CMK (cell line): ENCODE measurements around the gene PLCH1.
"Not testable (repeated sequence)": the region's sequence is repeated elsewhere in the genome, so short reads cannot be mapped to it uniquely, and the experiment has no call there.

Experiments used
- DNase-seq: peaks from one replicate; pipeline ENCODE4 v3.0.0-alpha.2; 2010; ENCODE audit warnings: low read depth

PLCH1 gene

GRCh38 chr3:155641956-155642355 is 102.9 kb downstream of the PLCH1 start:
- DNase-seq = no peak

GRCh38 chr3:155640098-155640497 is 104.8 kb downstream of the PLCH1 start:
- DNase-seq = no peak

DNA sequence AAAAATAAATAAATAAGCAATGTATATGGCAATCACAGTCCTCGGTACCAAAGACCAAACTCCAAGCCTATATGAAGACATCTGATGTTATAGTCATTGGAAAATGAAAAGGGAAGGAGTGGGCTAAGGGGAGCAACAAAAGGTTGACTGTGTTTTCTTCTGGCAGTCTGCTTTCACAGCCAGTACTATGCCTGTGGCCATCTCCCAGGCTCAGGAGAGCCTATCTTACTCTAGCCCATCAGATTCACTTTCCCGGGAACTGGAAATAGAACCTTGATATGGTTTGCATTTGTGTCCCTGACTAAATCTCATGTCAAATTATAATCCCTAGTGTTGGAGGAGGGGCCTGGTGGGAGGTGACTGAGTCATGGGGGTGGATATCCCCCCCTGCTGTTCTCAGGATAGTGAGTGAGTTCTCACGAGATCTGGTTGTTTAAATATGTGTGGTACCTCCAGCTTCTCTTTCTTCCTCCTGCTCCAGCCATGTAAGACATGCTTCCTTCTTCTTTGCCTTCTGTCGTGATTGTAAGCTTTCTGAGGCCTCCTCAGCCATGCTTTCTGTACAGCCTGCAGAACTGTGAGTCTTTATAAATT is 105.3 kb downstream of the PLCH1 start:
- DNase-seq = no peak

GRCh38 chr3:155638461-155638860 is 106.4 kb downstream of the PLCH1 start:
- DNase-seq = not testable (repeated sequence)

DNA sequence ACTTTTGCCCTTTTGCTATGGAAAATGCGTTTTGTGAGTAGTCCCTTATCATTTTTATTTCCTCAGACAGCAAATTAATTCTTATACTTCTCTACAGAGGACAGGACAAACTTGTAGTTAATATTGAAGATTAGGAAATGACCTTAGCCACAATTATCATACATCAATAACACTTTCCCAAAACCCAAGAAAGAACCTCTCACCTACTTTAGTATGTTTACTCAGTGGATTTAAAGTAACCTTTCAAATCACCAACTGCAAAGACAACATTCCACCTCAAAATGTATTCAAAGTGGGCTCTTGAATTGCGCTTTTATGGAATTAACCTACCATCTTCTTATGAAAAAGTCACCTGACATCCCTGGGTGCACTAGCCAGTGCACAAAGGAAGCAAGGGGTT is 107.3 kb downstream of the PLCH1 start:
- DNase-seq = no peak

DNA sequence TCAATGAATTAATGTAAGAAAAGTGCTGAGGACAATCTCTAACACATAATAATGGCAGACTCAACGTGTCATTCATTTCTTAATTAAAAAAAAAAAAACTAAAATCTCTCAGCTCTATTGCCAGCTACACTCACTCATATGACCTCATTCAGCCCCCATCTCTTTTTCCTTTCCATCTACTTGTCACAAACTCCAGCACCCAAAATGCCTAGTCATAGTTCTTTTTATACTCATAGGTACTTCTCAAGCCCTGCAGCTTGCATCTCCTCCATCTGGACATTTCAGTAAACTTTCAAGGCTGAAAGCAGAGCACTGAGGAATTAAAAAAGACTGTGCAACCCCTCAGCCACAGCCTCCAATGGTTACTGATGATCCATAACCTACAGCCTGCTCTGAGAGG is 109.8 kb downstream of the PLCH1 start:
- no peak for DNase-seq

DNA sequence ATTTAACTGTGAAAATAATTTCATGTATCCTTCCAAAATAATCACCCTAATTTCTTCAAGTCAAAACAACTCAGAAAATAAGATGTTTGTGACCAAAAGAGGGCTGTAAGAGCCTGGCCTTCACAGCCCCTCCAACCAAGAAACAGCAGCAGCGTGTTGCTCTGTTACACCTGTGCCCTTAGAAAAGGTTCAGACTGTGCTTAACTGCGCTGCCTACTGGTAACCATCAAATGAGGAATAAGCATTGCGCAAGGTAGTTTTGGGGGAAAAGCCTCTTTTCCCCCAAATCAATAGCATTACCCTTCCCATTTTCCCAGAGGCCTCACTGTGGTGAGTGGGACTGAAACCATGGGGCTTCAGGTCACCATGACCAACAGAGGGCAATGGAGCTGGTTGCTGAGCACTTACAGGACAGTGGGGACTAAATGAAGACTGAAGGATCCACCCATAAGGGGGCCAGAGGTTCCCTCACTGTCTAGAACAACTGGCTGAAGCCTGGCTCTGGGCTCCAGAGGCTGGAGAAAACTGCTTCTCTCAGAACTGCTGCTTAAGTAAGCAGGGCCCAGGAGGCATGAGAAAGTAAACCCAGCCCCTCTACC is 110.7 kb downstream of the PLCH1 start:
- DNase-seq = no peak

DNA sequence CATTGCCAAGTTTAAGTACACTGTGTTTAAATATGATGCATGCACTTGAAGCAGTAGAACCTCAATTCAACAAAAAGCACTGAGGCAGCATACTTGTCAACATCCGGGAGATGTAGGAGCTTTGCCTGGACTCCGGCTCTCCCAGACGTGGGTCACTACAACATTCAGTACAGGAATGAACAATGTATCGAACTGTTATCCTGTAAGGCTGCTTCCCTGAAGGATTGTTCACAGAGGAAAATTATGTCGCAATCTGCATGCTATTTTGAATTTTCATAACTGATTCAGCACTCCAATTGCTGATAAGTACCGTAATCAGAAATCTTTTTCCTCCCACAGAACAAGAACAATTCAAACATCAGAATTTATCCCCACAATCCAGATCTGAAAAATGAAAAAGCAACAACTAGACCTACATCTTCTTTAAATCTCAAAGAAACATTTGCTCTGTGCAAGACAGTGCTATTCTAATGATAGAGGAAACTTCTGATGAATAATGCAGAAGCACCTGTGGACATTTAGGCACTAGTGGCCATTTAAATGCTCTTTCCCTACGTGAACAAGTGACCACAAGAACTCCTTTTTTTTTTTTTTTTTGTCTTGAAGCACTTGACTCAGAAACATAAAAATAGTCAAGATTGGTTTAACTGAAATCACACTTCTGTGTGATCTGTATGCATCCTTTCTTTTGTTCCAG is 113.4 kb downstream of the PLCH1 start:
- no peak for DNase-seq

- no peak for DNase-seq
Observed at GRCh38 chr3:155629556-155629955, 115.3 kb downstream of the PLCH1 start.

GRCh38 chr3:155629056-155629455 is 115.8 kb downstream of the PLCH1 start:
- DNase-seq = no peak

GRCh38 chr3:155622647-155623046 is 122.2 kb downstream of the PLCH1 start:
- not testable (repeated sequence) for DNase-seq

- DNase-seq = not testable (repeated sequence)
Observed at GRCh38 chr3:155620552-155620951, 124.3 kb downstream of the PLCH1 start.

DNA sequence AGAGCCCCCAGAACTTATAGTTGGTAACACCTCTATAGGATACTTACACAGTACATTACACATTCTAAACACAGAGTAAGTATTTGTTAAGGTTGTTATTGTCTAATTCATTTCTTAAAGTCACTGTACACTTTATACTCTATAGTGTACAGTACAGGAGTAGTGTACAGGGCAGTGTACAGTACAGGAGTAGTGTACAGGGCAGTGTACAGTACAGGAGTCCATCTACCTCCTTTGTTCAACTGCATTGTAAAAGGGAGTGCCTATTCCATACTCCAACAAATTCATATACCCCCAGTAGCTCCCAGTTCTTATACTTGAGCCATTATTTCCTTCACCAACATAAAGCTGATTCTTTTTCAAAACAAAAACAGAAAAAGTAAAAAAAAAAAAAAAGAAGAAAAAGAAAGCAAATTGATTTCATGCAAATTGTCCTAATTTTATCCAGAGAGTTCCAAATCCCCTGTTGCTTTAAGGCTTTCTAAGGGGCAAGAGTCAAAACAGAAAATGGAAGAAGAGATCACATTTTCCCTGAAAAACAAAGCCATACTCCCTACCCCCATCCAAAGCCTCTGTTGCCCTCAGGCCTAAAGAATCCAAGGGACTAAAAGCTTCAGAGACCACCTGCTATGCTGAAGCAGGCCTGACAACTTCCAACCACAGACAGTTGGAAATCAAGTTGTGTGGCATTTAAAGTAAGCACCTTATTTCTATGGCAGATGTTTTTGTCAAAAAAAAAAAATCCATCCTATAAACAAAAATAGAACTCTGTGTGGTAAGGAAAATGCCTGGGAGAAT is 125.6 kb downstream of the PLCH1 start:
- no peak for DNase-seq

DNA sequence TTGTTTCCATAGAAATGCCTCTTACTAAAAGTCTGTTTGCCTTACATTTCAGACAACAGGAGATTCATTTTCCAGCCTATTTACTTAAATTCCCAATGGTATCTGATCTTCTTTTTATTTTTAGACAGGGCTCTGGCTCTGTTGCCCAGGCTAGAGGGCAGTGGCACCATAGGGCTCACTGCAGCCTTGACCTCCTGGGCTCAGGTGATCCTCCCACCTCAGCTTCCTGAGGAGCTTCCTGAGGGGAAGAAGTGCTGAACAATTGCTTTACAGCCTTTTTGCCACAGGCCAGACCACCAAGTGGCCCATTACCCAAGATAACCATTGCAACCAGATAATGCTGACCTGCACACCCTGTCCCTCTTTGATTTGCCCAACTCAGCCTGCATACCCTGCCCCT is 126.3 kb downstream of the PLCH1 start:
- no peak for DNase-seq

DNA sequence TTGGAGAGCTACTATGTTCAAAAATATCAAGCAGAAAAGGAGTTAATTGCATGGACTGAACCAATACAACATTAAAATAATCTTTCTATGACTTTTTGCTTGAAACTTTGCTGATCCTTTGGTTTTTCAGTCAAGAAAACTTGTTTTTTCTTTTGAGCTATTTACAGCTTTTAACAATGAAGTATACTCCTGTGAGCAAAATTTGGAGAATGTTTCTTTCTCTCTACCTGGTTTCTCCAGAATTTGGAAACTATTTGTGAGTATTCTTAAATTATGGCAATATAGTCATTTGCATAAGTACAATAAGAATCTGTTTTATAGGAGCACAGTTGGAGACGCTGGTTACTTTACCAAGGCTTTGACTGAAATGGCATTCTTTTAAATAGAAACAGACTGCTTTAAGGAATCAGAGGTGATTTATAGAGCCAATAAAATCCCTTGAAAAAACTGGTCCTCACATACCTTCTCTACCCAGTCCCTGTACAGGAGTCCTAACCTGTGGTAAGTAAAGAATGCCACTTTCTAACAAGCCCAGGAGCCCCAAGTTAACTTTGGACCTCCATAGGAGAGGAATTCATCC is 127.4 kb downstream of the PLCH1 start:
- DNase-seq = no peak

- DNase-seq = not testable (repeated sequence)
Observed at GRCh38 chr3:155615141-155615540, 129.7 kb downstream of the PLCH1 start.

GRCh38 chr3:155614410-155614809 is 130.5 kb downstream of the PLCH1 start:
- not testable (repeated sequence) for DNase-seq

- no peak for DNase-seq
Observed at GRCh38 chr3:155611456-155611855, 133.4 kb downstream of the PLCH1 start.

GRCh38 chr3:155609586-155609985 is 135.3 kb downstream of the PLCH1 start:
- no peak for DNase-seq

GRCh38 chr3:155608228-155608920 is 136.5 kb downstream of the PLCH1 start:
- DNase-seq = no peak

GRCh38 chr3:155607761-155608160 is 137.1 kb downstream of the PLCH1 start:
- DNase-seq = no peak

GRCh38 chr3:155605571-155605970 is 139.3 kb downstream of the PLCH1 start:
- no peak for DNase-seq
